Chondrocyte (in vitro differentiated cells): ENCODE results near the gene MGRN1. TPM values are rescaled to one million over a fixed set of nuclear protein-coding genes. Genes with fewer than 3 reads are reported as not detected.

ENCODE experiments used
- DNase-seq: peaks from one replicate; pipeline ENCODE4 v3.0.0; 2021; ENCODE audit warnings: mixed read lengths, low spot score
- H3K27ac Mint-ChIP-seq: one replicate; pipeline ENCODE4 v1.8.0; 2021; ENCODE audit warnings: mild to moderate bottlenecking, moderate library complexity, mixed read lengths; ENCODE audit not compliant: unreplicated experiment
- H3K27me3 Mint-ChIP-seq: 2 replicates; pipeline ENCODE4 v1.8.0; 2021; ENCODE audit warnings: low read depth, mixed read lengths
- H3K36me3 Mint-ChIP-seq: 2 replicates; pipeline ENCODE4 v1.8.0; 2021; ENCODE audit warnings: low read depth, mixed read lengths
- H3K4me1 Mint-ChIP-seq: 2 replicates; pipeline ENCODE4 v1.8.0; 2021; ENCODE audit warnings: low read depth, mild to moderate bottlenecking, mixed read lengths
- H3K4me3 Mint-ChIP-seq: one replicate; pipeline ENCODE4 v1.8.0; 2021; ENCODE audit warnings: mild to moderate bottlenecking, moderate library complexity, mixed read lengths; ENCODE audit not compliant: unreplicated experiment
- H3K9me3 Mint-ChIP-seq: 2 replicates; pipeline ENCODE4 v1.8.0; 2021; ENCODE audit warnings: low read depth, mixed read lengths
- CTCF ChIP-seq: fragments of 200-600 bp; sonication (generic); IDR thresholded peaks from 2 replicates; pipeline ENCODE4 v1.5.0; 2021; ENCODE audit warnings: antibody characterized with exemption, mild to moderate bottlenecking, moderate library complexity
- total RNA-seq: library from RNA; stranded (reverse); gene quantifications from 3 replicates; pipeline ENCODE4 v1.2.1, GENCODE V29; 2021

MGRN1 gene
- total RNA-seq, 1 donor from 2014 or later = 83.4 TPM

GRCh38 chr16:4673387-4674046, 48.9 kb downstream of the MGRN1 start:
- no peaks in the 10 kb centered on the region for H3K4me1 Mint-ChIP-seq
- H3K27ac Mint-ChIP-seq = no peak overlapping the region
- H3K27me3 Mint-ChIP-seq = no peaks in the 10 kb centered on the region
- no peak for DNase-seq
- peaks cover 11% of the 10 kb centered on the region for H3K36me3 Mint-ChIP-seq
- no peak overlapping the region for H3K4me3 Mint-ChIP-seq
- no peaks in the 10 kb centered on the region for H3K9me3 Mint-ChIP-seq
- no peak for TF ChIP-seq CTCF

DNA sequence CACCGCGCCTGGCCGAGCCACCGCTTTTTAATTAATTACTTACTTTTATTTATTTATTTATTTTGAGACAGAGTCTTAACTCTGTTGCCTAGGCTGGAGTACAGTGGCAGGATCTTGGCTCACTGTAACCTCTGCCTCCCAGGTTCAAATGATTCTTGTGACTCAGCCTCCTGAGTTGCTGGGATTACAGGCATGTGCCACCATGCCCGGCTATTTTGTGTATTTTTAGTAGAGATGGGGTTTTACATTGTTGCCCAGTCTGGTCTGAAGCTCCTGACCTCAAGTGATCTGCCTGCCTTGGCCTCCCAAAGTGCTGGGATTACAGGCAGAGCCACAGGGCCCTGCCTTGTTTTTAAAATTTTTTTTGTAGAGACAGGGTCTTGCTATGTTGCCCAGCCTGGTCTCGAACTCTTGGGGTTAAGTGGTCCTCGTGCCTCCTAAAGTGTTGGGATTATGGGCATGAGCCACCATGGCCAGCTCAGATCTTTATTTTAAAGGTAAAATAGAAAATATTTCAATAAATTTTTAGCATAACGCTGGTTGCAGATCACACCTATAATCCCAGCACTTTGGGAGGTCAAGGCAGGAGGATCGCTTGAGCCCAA, 50.4 kb downstream of the MGRN1 start:
- no peak overlapping the region for H3K4me3 Mint-ChIP-seq
- H3K9me3 Mint-ChIP-seq = no peaks in the 10 kb centered on the region
- no peak for TF ChIP-seq CTCF
- no peak for DNase-seq
- H3K4me1 Mint-ChIP-seq = no peaks in the 10 kb centered on the region
- H3K27ac Mint-ChIP-seq = no peak overlapping the region
- H3K27me3 Mint-ChIP-seq = no peaks in the 10 kb centered on the region
- peaks cover 7% of the 10 kb centered on the region for H3K36me3 Mint-ChIP-seq

DNA sequence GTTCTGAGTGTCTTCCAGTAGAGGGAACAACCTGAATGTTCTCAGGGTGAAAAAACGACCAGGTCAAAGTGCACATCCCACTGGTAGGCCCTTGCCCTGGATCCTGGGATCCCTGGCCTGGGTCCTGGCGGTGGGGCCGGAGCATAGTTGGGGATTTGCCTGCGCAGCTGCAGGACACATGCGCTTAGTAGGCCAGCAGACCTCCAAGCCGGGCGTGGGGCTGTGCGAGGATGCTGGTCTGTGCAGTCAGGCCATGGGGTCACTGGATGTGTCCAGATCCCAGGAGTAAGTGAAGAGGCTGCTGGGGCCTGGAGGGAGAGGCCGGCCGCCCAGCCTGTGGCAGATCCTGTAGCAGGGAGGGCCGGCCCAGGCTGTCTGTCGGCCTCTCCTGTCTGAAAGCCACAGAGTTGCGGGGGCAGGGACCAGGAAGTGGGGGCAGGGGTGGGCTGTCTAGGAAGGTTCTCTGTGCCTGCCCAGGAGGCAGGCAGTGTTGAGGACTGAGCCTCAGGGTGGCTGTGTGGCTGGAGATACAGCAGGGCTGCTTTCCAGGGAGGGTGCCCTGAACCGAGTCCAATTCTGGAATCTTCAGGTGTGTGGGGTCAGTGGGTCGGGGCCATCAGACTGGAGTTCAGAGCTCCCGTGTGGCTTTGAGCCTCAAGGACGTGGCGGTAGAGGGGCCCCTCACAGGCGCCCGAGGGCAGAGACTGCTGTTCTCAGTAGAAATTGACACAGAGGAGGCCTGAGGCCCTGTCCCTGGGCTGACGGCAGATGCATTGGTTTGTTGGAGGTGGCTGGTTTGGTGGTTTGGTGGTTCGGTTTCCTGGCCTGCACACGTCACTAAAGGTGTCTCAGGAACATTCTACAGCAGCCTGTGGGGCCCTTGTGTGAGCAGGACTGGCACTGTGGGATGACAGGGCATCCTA, 51.5 kb downstream of the MGRN1 start:
- H3K4me3 Mint-ChIP-seq = no peak overlapping the region
- H3K27me3 Mint-ChIP-seq = no peaks in the 10 kb centered on the region
- no peak for TF ChIP-seq CTCF
- no peaks in the 10 kb centered on the region for H3K4me1 Mint-ChIP-seq
- peak overlapping the region; percentile 36 for H3K27ac Mint-ChIP-seq
- no peaks in the 10 kb centered on the region for H3K9me3 Mint-ChIP-seq
- peaks cover 9% of the 10 kb centered on the region for H3K36me3 Mint-ChIP-seq
- DNase-seq = no peak

DNA sequence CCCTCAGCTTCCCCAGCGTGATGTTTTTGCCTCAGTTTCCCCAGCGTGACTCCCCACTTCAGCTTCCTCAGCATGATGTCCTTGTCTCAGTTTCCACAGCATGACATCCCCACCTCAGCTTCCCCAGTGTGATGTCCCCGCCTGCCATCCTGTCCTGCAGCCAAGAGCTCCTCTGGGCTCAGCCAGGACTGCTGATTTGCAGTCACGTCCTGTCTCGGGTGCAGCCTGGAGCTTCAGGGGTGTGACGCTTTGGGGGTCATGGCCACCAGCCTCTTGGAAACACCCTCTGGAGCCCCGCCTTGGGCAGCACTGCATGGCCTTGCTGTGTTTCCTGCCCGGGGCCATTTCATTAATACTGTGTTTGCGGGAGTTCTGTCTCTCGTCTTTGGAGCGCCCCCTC, 52.2 kb downstream of the MGRN1 start:
- H3K27me3 Mint-ChIP-seq = no peaks in the 10 kb centered on the region
- H3K4me3 Mint-ChIP-seq = no peak overlapping the region
- DNase-seq = no peak
- H3K4me1 Mint-ChIP-seq = no peaks in the 10 kb centered on the region
- no peak for TF ChIP-seq CTCF
- peaks cover 9% of the 10 kb centered on the region for H3K36me3 Mint-ChIP-seq
- H3K9me3 Mint-ChIP-seq = no peaks in the 10 kb centered on the region
- H3K27ac Mint-ChIP-seq = no peak overlapping the region

DNA sequence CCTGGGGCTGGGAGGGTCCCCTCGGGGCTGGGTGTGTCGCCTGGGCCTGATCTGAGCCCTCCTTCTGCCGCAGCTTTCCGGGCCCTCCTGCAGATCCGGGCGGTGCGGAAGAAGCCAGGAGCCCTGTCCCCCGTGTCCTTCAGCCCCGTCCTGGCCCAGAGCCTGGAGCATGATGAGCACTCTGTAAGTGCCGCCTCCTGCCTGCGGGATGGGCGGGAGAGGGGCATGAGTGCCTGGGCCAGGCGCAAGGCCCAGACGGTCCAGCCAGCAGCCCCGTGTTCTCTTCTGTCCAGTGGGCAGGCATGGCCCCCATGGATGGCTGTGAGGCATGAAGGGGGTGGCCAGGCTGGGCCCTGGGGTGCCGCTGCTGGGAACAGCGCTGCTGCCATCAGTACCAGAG, 52.8 kb downstream of the MGRN1 start:
- DNase-seq = no peak
- H3K27ac Mint-ChIP-seq = no peak overlapping the region
- no peak overlapping the region for H3K4me3 Mint-ChIP-seq
- H3K9me3 Mint-ChIP-seq = no peaks in the 10 kb centered on the region
- no peaks in the 10 kb centered on the region for H3K27me3 Mint-ChIP-seq
- H3K4me1 Mint-ChIP-seq = no peaks in the 10 kb centered on the region
- H3K36me3 Mint-ChIP-seq = peaks cover 9% of the 10 kb centered on the region
- no peak for TF ChIP-seq CTCF
